Heart left ventricle (tissue), 13 donors: ENCODE data around the gene HBEGF.

Experiments
- POLR2A ChIP-seq, 2 donors: fragments of 450-650 bp; IDR thresholded peaks; one replicate each; pipeline ENCODE4 v1.6.1; 2017; ENCODE audit warnings: antibody characterized with exemption in 2 of 2, mild to moderate bottlenecking in 2 of 2, moderate library complexity in 2 of 2
- TF ChIP-seq, protein P1 (sequence below), 12 donors: fragments of 200-600 bp; sonication (generic) in 4 of 12; IDR thresholded peaks; one replicate each; pipeline versions ENCODE4 v1.5.0 to v1.8.0; 2018 to 2022; ENCODE audit warnings: antibody characterized with exemption in 12 of 12, mild to moderate bottlenecking in 5 of 12
- donor health status: ischemic (EF 13 %, LVEDD 7.1; RV severe dilation, severe dysfunction).
- donor health status: DM: no; HTN: yes; CAD: no.
- donor health status: DM: no; HTN: no; CAD: no.
- donor health status: ischemic (EF 25% LVEDD 6.9; RV normal size, moderate dysfunction).
- donor health status: ischemic (EF 25% LVEDD 5.7; RV mildly dilated, moderate dysfunction).
- donor health status: ischemic (EF 35%, LVEDD 5.7; RV mildly dilated, moderate dysfunction).
- donor health status: nonischemic (EF 11% LVEDD 7.7; RV severe dilation, severe dysfunction).
- donor health status: DM: yes; HTN: yes; CAD: no.
- donor health status: PGD.
- donor health status: ischemic (EF 29% LVEDD 5.4; RV normal size, mild dysfunction).
- donor health status: nonischemic (EF 23%, LVEDD 6.1; RV moderate dilation, normal function).

GRCh38 chr5:140365282-140365681 lies 18.9 kb upstream of the HBEGF start:
- TF ChIP-seq, protein P1, sequence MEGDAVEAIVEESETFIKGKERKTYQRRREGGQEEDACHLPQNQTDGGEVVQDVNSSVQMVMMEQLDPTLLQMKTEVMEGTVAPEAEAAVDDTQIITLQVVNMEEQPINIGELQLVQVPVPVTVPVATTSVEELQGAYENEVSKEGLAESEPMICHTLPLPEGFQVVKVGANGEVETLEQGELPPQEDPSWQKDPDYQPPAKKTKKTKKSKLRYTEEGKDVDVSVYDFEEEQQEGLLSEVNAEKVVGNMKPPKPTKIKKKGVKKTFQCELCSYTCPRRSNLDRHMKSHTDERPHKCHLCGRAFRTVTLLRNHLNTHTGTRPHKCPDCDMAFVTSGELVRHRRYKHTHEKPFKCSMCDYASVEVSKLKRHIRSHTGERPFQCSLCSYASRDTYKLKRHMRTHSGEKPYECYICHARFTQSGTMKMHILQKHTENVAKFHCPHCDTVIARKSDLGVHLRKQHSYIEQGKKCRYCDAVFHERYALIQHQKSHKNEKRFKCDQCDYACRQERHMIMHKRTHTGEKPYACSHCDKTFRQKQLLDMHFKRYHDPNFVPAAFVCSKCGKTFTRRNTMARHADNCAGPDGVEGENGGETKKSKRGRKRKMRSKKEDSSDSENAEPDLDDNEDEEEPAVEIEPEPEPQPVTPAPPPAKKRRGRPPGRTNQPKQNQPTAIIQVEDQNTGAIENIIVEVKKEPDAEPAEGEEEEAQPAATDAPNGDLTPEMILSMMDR (IDR thresholded peaks at IDR 0.05): no peak
- no peak for TF ChIP-seq POLR2A (IDR thresholded peaks at IDR 0.05)
